Muscle of leg (tissue), 11 donors: Measurements from ENCODE around the gene MUC13. TPM values are rescaled to one million over a fixed set of nuclear protein-coding genes. Genes with fewer than 3 reads are reported as not detected.

Experiments used
- DNase-seq: peaks from one replicate; pipeline ENCODE4 v3.0.0; 2013
- H3K27ac ChIP-seq: one replicate; pipeline ENCODE4 v1.5.1; 2013; ENCODE audit warnings: mild to moderate bottlenecking, low read length, control low read depth
- H3K27me3 ChIP-seq: one replicate; pipeline ENCODE4 v1.6.1; 2013; ENCODE audit warnings: low read length; ENCODE audit not compliant: control insufficient read depth, insufficient read depth
- H3K36me3 ChIP-seq: one replicate; pipeline ENCODE4 v1.6.1; 2013; ENCODE audit warnings: low read length; ENCODE audit not compliant: control insufficient read depth, insufficient read depth
- H3K4me1 ChIP-seq: one replicate; pipeline ENCODE4 v1.6.1; 2013; ENCODE audit warnings: low read length; ENCODE audit not compliant: control insufficient read depth, insufficient read depth
- H3K4me3 ChIP-seq: one replicate; pipeline ENCODE4 v1.5.1; 2013; ENCODE audit warnings: low read length, control low read depth
- H3K9me3 ChIP-seq: replicated peaks from 2 replicates; pipeline ENCODE4 v1.6.1; 2013; ENCODE audit warnings: low read depth, low read length; ENCODE audit not compliant: control insufficient read depth
- WGBS: methylation state at CpG from one replicate; pipeline ENCODE4 v1.1.5; 2013; ENCODE audit warnings: missing lambda C conversion rate; ENCODE audit not compliant: insufficient coverage; 5-methylcytosine and 5-hydroxymethylcytosine counted together
- polyA plus RNA-seq, 8 donors: library from polyadenylated mRNA; unstranded; fragments of 120-200 nt; gene quantifications; one replicate each; pipeline versions ENCODE4 v1.2.1 to v1.2.3, GENCODE V29; 2013; ENCODE audit warnings: inconsistent platforms in 1 of 8, low replicate concordance in 1 of 8; ENCODE audit not compliant: insufficient read length in 8 of 8, insufficient read depth in 1 of 8
- total RNA-seq: library from RNA; stranded (reverse); fragments of 120-200 nt; gene quantifications from one replicate; pipeline ENCODE4 v1.2.4, GENCODE V29; 2013

The MUC13 gene
- total and polyA plus RNA-seq, 9 donors: 0.14 to 80.9 (median 0.42) TPM; not detected in 4

- WGBS: no CpG with 5 or more reads among the region's 6 CpGs
- H3K4me3 ChIP-seq: no peak overlapping the region
- no peak for DNase-seq
- no peaks in the 10 kb centered on the region for H3K9me3 ChIP-seq
- H3K4me1 ChIP-seq: peaks cover 4% of the 10 kb centered on the region
- peaks cover 3% of the 10 kb centered on the region for H3K27me3 ChIP-seq
- no peak overlapping the region for H3K27ac ChIP-seq
- H3K36me3 ChIP-seq: no peaks in the 10 kb centered on the region
These were observed 29.6 kb downstream of the MUC13 start for GRCh38 chr3:124904835-124905492.

DNA sequence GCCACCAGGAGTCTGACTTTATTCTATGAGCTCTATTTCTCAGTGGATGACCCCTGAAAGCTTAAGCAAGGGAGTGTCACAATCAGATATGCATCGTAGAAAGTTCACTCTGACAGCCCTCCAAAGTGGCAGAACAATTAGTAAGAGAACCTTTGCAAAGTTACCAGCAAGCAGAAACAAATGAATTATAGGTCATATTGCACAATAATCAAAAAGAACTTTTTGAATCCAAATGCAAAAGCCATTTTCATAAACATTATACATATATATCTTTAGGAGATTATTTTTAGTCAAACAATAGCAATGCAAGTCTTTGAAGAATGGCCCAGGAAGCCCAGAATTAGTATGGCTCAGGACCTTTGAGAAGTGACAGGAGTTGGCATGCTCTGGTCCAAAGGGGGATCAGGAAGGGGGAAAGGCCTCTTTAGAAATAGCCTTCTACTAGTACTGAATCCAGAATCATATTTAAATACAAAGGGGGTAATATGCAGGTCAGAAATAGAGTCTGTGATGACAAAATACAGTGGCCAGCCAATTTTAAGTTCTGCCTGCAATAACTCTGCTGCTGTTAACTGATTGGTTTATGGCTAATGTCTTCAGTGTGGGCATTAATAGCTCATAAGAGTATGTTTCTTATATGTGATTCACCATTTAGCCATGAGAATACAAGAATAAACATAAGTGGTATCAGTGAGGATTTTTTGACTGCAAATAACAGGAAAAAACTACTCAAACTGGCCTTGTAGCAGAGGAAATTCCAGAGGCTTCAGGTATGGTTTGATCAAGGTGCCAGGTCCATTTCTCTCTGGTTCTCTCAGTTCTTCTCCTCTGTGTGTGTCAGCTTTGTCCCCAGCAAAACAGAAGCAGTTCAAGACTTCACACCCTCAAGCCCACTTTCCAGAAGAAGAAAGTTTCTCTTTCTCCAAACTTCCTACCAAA lies 30.4 kb downstream of the MUC13 start:
- H3K27me3 ChIP-seq: peaks cover 3% of the 10 kb centered on the region
- WGBS: no CpG with 5 or more reads among the region's 1 CpG
- peaks cover 4% of the 10 kb centered on the region for H3K4me1 ChIP-seq
- H3K27ac ChIP-seq: no peak overlapping the region
- DNase-seq: no peak
- no peaks in the 10 kb centered on the region for H3K9me3 ChIP-seq
- H3K36me3 ChIP-seq: no peaks in the 10 kb centered on the region
- H3K4me3 ChIP-seq: no peak overlapping the region

GRCh38 chr3:124896824-124897526 lies 37.6 kb downstream of the MUC13 start:
- WGBS: no CpG with 5 or more reads among the region's 1 CpG

DNA sequence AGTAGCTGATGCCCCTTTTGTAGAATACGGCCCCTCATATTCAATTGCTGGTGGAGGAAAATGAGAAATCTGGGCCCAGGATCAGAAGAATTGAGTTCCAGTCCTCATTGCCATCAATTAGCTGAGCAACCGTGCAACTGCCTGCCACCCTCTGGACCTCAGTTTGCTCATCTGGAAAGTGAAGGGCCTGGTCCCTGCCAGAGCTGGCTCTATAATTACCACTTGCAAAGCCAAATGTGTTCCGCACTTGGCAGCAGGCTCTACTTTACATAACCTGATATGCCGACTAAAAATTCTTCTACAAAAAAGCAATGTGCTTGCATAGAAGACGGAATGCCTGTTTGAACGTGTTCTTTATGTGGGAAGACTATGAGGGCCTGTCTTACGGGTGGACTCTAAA lies 38.8 kb downstream of the MUC13 start:
- no peaks in the 10 kb centered on the region for H3K9me3 ChIP-seq
- no peak overlapping the region for H3K27ac ChIP-seq
- H3K36me3 ChIP-seq: no peaks in the 10 kb centered on the region
- H3K4me3 ChIP-seq: no peak overlapping the region
- 90% methylated on average over 2 of the region's 7 CpGs for WGBS
- no peaks in the 10 kb centered on the region for H3K4me1 ChIP-seq
- no peaks in the 10 kb centered on the region for H3K27me3 ChIP-seq
- DNase-seq: peak; percentile 31

More at GRCh38 chr3:124896824-124897526, 37.6 kb downstream of the MUC13 start:
- Histone ChIP-seq H3K27me3 (no peaks in the 10 kb centered on the region), H3K4me1 (peaks cover 4% of the 10 kb centered on the region), H3K36me3 (no peaks in the 10 kb centered on the region), H3K4me3 (no peak overlapping the region), H3K9me3 (no peaks in the 10 kb centered on the region), H3K27ac (no peak overlapping the region)
- DNase-seq: no peak

DNA sequence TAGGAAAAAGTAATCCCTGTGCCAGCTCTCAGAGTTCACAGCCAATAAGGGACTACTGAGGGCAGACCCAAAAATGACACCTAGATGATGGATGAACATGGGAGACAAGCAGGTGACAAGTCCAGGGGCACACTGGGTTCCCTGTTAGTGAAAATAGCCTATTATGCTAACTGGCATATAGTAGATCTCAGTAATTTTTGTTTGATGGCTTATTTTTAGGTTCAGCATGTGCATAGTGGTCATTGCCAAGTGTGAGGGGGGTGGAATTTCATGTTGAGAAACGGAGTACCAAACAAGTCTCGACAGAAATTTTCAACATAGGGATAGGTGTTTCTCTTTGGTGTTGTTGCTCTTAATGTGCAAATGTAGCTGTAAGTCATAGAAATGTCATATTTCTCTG lies 41.0 kb downstream of the MUC13 start:
- H3K36me3 ChIP-seq: no peaks in the 10 kb centered on the region
- H3K4me1 ChIP-seq: no peaks in the 10 kb centered on the region
- no peak overlapping the region for H3K27ac ChIP-seq

GRCh38 chr3:124890573-124891190 lies 43.9 kb downstream of the MUC13 start:
- Histone ChIP-seq H3K27me3 (peaks cover 13% of the 10 kb centered on the region), H3K36me3 (no peaks in the 10 kb centered on the region), H3K4me3 (no peak overlapping the region), H3K4me1 (peaks cover 8% of the 10 kb centered on the region), H3K27ac (no peak overlapping the region), H3K9me3 (no peaks in the 10 kb centered on the region)
- DNase-seq: no peak
- 82% methylated on average over 2 of the region's 5 CpGs for WGBS

More for the DNA sequence above, 41.0 kb downstream of the MUC13 start:
- H3K9me3 ChIP-seq: no peaks in the 10 kb centered on the region
- H3K27me3 ChIP-seq: no peaks in the 10 kb centered on the region
- DNase-seq: no peak
- H3K4me3 ChIP-seq: no peak overlapping the region
- 57% methylated on average over 2 of the region's 2 CpGs for WGBS

DNA sequence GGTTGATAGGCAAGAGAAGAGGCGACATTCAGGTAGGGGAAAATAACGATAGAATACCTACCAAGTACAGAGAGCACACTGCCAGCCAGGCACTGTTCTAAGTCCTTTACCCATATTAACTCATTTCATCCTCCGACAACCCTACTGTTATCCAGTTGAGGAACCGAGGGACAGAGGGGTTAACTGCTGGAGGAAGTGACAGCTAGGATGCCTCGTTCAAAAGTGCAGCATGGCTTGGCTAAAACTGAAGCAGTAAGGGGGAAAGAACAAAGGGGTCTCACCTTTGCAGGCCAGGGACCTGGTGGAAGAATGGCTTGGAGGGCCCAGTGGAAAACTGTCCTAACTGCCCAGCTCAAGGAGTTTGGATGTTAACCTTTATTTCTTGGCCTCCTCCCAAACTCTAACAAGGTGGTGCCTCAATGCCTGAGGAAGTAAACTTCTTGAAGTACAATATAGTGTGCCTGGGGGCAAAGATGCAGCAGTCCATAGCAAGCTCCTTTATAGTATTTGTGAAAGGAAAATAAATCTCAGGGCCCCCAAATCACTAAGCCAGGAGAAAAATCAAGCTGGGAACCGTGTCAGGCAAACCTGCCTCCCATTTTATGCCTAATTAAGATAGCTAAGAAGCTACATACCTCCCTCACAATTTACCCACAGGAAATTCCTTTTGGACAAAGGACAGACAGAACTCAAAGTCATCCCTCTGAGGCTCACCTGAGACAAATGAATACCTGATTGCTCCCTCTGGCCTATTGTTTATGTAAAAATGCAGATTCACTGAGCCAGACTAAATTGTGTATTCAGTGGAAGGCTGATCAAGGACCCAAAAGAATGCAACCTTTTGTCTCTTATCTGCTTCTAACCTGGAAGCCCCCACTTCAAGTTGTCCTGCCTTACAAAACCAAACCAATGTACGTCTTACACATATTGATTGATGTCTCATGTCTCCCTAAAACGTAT lies 45.8 kb downstream of the MUC13 start:
- H3K27ac ChIP-seq: no peak overlapping the region
- WGBS: 62% methylated on average over 3 of the region's 8 CpGs

DNA sequence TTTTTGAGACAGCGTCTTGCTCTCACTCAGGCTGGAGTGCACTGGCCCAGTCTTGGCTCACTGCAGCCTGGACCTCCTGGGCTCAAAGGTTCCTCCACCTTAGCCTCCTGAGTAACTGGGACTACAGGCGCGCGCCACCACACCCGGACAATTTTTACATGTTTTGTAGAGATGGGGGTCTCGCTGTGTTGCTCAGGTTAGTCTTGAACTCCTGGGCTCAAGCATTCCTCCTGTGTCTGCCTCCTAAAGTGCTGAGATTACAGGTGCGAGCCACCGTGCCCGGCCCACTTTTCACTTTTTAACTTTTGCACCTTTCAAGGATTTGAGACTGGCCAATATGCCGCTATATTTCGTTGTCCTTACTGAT lies 46.6 kb downstream of the MUC13 start:
- Histone ChIP-seq H3K4me1 (peaks cover 10% of the 10 kb centered on the region), H3K27ac (no peak overlapping the region), H3K4me3 (peak overlapping the region; percentile 52), H3K27me3 (peaks cover 24% of the 10 kb centered on the region), H3K9me3 (no peaks in the 10 kb centered on the region), H3K36me3 (no peaks in the 10 kb centered on the region)
- no peak for DNase-seq
- 94% methylated on average over 5 of the region's 11 CpGs for WGBS

More for the DNA sequence above, 45.8 kb downstream of the MUC13 start:
- Histone ChIP-seq H3K4me3 (no peak overlapping the region), H3K9me3 (no peaks in the 10 kb centered on the region), H3K27me3 (peaks cover 24% of the 10 kb centered on the region), H3K4me1 (peaks cover 10% of the 10 kb centered on the region), H3K36me3 (no peaks in the 10 kb centered on the region)
- no peak for DNase-seq
